ENCODE measurements around the gene KARS1. TPM values are rescaled to one million over a fixed set of nuclear protein-coding genes. Genes with fewer than 3 reads are reported as not detected.
"Not testable (repeated sequence)": the region's sequence is repeated elsewhere in the genome, so short reads cannot be mapped to it uniquely, and the experiment has no call there.

The KARS1 gene
- total RNA-seq, 2 experiments from 2014 or later: 126 to 172 TPM

- Histone ChIP-seq H3K36me3 (ENCODE audit: insufficient read depth, low read length) (peaks cover 25% of the 10 kb centered on the region), H2AFZ (ENCODE audit: low read length) (no peak overlapping the region), H3K4me2 (ENCODE audit: low read length) (no peak overlapping the region), H3K4me3 (ENCODE audit: low read depth, low read length, poor library complexity, severe bottlenecking) (no peak overlapping the region), H4K20me1 (ENCODE audit: insufficient read depth, low read length) (no peaks in the 10 kb centered on the region), H3K79me2 (ENCODE audit: insufficient read depth, low read depth, low read length) (no peaks in the 10 kb centered on the region), H3K9me3 (ENCODE audit: low read length) (0 out of 2 replicates have a peak, but pooled peaks cover 6% of the 10 kb centered on the region), H3K4me1 (ENCODE audit: insufficient read depth, low read length, poor library complexity, severe bottlenecking) (peaks cover 15% of the 10 kb centered on the region), H3K9me2 (ENCODE audit: insufficient read depth, low read length) (no peaks in the 10 kb centered on the region), H3K27ac (ENCODE audit: low read depth, low read length, poor library complexity, severe bottlenecking) (no peak overlapping the region)
- intact Hi-C loops (cut with micrococcal nuclease; ENCODE audit: unreplicated experiment): no loop called here
- POLR2A ChIA-PET: interaction anchor here (0.5 to 0.8 kb wide), 2 partner anchors 11 to 65 kb away, joined by 3 read pairs; no protein-coding TSS in a partner anchor
- no TSS peak for BruUV-seq (replicated peaks)
- DNase-seq (ENCODE audit: low spot score): no peak
- no peak for TF ChIP-seq EZH2phosphoT487 (IDR thresholded peaks at IDR 0.05; ENCODE audit: borderline replicate concordance, low read depth, low read length)
- no peak for TF ChIP-seq CTCF (conservative IDR thresholded peaks at IDR 0.05; ENCODE audit: low read length)
- CTCF ChIA-PET (ENCODE audit: unreplicated experiment): no interaction called here
Observed at GRCh38 chr16:75593308-75593707, 54.2 kb downstream of the KARS1 start.

- H3K4me1 ChIP-seq (ENCODE audit: insufficient read depth, low read length, poor library complexity, severe bottlenecking): peaks cover 15% of the 10 kb centered on the region
- CTCF ChIA-PET (ENCODE audit: unreplicated experiment); H3K9me2 ChIP-seq (ENCODE audit: insufficient read depth, low read length); DNase-seq (ENCODE audit: low spot score); H3K9me3 ChIP-seq (ENCODE audit: low read length); H3K27ac ChIP-seq (ENCODE audit: low read depth, low read length, poor library complexity, severe bottlenecking); intact Hi-C loops (cut with micrococcal nuclease; ENCODE audit: unreplicated experiment); H4K20me1 ChIP-seq (ENCODE audit: insufficient read depth, low read length); H3K4me2 ChIP-seq (ENCODE audit: low read length); H3K4me3 ChIP-seq (ENCODE audit: low read depth, low read length, poor library complexity, severe bottlenecking); H3K79me2 ChIP-seq (ENCODE audit: insufficient read depth, low read depth, low read length); H2AFZ ChIP-seq (ENCODE audit: low read length); BruUV-seq (replicated peaks): not testable (repeated sequence)
- POLR2A ChIA-PET: interaction anchor here (1.2 kb wide), 1 partner anchor 75 kb away, joined by 3 read pairs; no protein-coding TSS in a partner anchor
- H3K36me3 ChIP-seq (ENCODE audit: insufficient read depth, low read length): peaks cover 11% of the 10 kb centered on the region
Observed at GRCh38 chr16:75591927-75592326, 55.5 kb downstream of the KARS1 start.

GRCh38 chr16:75590920-75591843, 56.3 kb downstream of the KARS1 start:
- no TSS peak for BruUV-seq (replicated peaks)
- Histone ChIP-seq H3K4me1 (ENCODE audit: insufficient read depth, low read length, poor library complexity, severe bottlenecking) (peaks cover 15% of the 10 kb centered on the region), H3K79me2 (ENCODE audit: insufficient read depth, low read depth, low read length) (no peaks in the 10 kb centered on the region), H3K9me3 (ENCODE audit: low read length) (no peaks in the 10 kb centered on the region), H2AFZ (ENCODE audit: low read length) (no peak overlapping the region), H3K4me2 (ENCODE audit: low read length) (no peak overlapping the region), H3K9me2 (ENCODE audit: insufficient read depth, low read length) (no peaks in the 10 kb centered on the region), H3K36me3 (ENCODE audit: insufficient read depth, low read length) (peaks cover 7% of the 10 kb centered on the region; the same call in 1 of the 2 replicates), H4K20me1 (ENCODE audit: insufficient read depth, low read length) (no peaks in the 10 kb centered on the region), H3K27ac (ENCODE audit: low read depth, low read length, poor library complexity, severe bottlenecking) (no peak overlapping the region), H3K4me3 (ENCODE audit: low read depth, low read length, poor library complexity, severe bottlenecking) (no peak overlapping the region)
- TF ChIP-seq EZH2phosphoT487 (IDR thresholded peaks at IDR 0.05; ENCODE audit: borderline replicate concordance, low read depth, low read length): no peak
- no peak for TF ChIP-seq CTCF (conservative IDR thresholded peaks at IDR 0.05; ENCODE audit: low read length)
- ChIA-PET POLR2A (interaction anchor here (0.6 to 1.2 kb wide), 2 partner anchors 29 to 74 kb away, joined by 3 read pairs; no protein-coding TSS in a partner anchor), CTCF (ENCODE audit: unreplicated experiment) (no interaction called here)
- DNase-seq (ENCODE audit: low spot score): no peak
- intact Hi-C loops (cut with micrococcal nuclease; ENCODE audit: unreplicated experiment): no loop called here
